Keratinocyte (primary cell): Measurements from ENCODE around the gene GLIS2. TPM values are rescaled to one million over a fixed set of nuclear protein-coding genes. Genes with fewer than 3 reads are reported as not detected.

Experiments
- DNase-seq: peaks from one replicate; pipeline ENCODE4 v3.0.0-alpha.2; 2011; ENCODE audit warnings: low read depth, missing footprints, low spot score
- FAIRE-seq: peaks from 2 replicates; lab custom pipeline; 2011; peaks lifted over from hg19 to GRCh38; lab: Jason Lieb, UNC
- H2AFZ ChIP-seq: 2 replicates; pipeline ENCODE4 v1.6.0; 2012; ENCODE audit warnings: low read length, control low read depth, inconsistent platforms; ENCODE audit not compliant: control insufficient read depth
- H3K27ac ChIP-seq: 2 replicates; pipeline ENCODE4 v1.5.1; 2011; ENCODE audit warnings: low read length; ENCODE audit not compliant: control insufficient read depth, insufficient read depth
- H3K27me3 ChIP-seq: 3 replicates; pipeline ENCODE4 v1.6.0; 2011; ENCODE audit warnings: low read length; ENCODE audit not compliant: control insufficient read depth, insufficient read depth; ENCODE audit errors: extremely low read depth
- H3K36me3 ChIP-seq, 2 experiments: 2 replicates in 1 of 2; 3 replicates in 1 of 2; pipeline ENCODE4 v1.5.1; 2011; ENCODE audit warnings: low read length in 2 of 2, mild to moderate bottlenecking in 1 of 2; ENCODE audit not compliant: control insufficient read depth in 2 of 2, insufficient read depth in 2 of 2; ENCODE audit errors: extremely low read depth in 1 of 2
- H3K4me1 ChIP-seq: 3 replicates; pipeline ENCODE4 v1.5.1; 2011; ENCODE audit warnings: low read length; ENCODE audit not compliant: control insufficient read depth, insufficient read depth; ENCODE audit errors: extremely low read depth
- H3K4me2 ChIP-seq: 3 replicates; pipeline ENCODE4 v1.6.0; 2011; ENCODE audit warnings: low read depth, low read length; ENCODE audit not compliant: control insufficient read depth, insufficient read depth; ENCODE audit errors: extremely low read depth
- H3K4me3 ChIP-seq, 3 experiments: fragments of 200-600 bp in 1 of 3; sonication (generic) in 1 of 3; 2 replicates in 2 of 3; 3 replicates in 1 of 3; pipeline ENCODE4 v1.5.1; 2011 to 2016; ENCODE audit warnings: low read length in 3 of 3, mild to moderate bottlenecking in 3 of 3, control low read depth in 2 of 3, inconsistent platforms in 1 of 3, low read depth in 1 of 3, mixed read lengths in 1 of 3, mixed run types in 1 of 3, moderate library complexity in 1 of 3; ENCODE audit not compliant: control insufficient read depth in 2 of 3, insufficient read depth in 2 of 3; ENCODE audit errors: extremely low read depth in 1 of 3
- H3K79me2 ChIP-seq: 2 replicates; pipeline ENCODE4 v1.6.0; 2012; ENCODE audit warnings: low read length; ENCODE audit not compliant: control insufficient read depth, insufficient read depth
- H3K9ac ChIP-seq: 3 replicates; pipeline ENCODE4 v1.6.0; 2011; ENCODE audit warnings: low read length; ENCODE audit not compliant: control insufficient read depth, insufficient read depth; ENCODE audit errors: extremely low read depth
- H3K9me1 ChIP-seq: 3 replicates; pipeline ENCODE4 v1.6.0; 2011; ENCODE audit warnings: low read length; ENCODE audit not compliant: control insufficient read depth, insufficient read depth; ENCODE audit errors: extremely low read depth
- H3K9me3 ChIP-seq: 2 replicates; pipeline ENCODE4 v1.5.1; 2012; ENCODE audit warnings: low read depth, low read length; ENCODE audit not compliant: control insufficient read depth
- H4K20me1 ChIP-seq: 3 replicates; pipeline ENCODE4 v1.6.0; 2011; ENCODE audit warnings: low read length; ENCODE audit not compliant: control insufficient read depth, insufficient read depth; ENCODE audit errors: extremely low read depth
- CTCF ChIP-seq, 3 experiments: IDR thresholded peaks in 1 of 3; conservative IDR thresholded peaks in 1 of 3; optimal IDR thresholded peaks in 1 of 3; 2 replicates in 2 of 3; 3 replicates in 1 of 3; pipeline versions ENCODE3 to v1.5.1; 2011; ENCODE audit warnings: low read length in 3 of 3, mild to moderate bottlenecking in 3 of 3, moderate library complexity in 2 of 3, control low read depth in 1 of 3, inconsistent platforms in 1 of 3; ENCODE audit not compliant: insufficient read depth in 2 of 3; ENCODE audit errors: extremely low read depth in 1 of 3
- EZH2 ChIP-seq: IDR thresholded peaks from one replicate; pipeline ENCODE4 v1.6.1; 2012; ENCODE audit warnings: inconsistent platforms, mild to moderate bottlenecking, low read length, moderate library complexity
- dilution Hi-C: fragments of 300-500 bp; cut with MboI; formaldehyde crosslinking; loops from one replicate; pipeline ENCODE4 v1.7.0; 2020; ENCODE audit warnings: low sequenced_read_pairs; ENCODE audit not compliant: extremely low pct_ligation_motif_present
- polyA plus RNA-seq, 5 experiments: library from polyadenylated mRNA; depleted of rRNA in 3 of 5; stranded (reverse) in 3 of 5; stranded (forward) in 1 of 5; unstranded in 1 of 5; fragments of >200 nt; gene quantifications; 1 replicate in 1 of 5; 2 replicates in 3 of 5; 3 replicates in 1 of 5; pipeline versions ENCODE4 v1.2.1 to v1.2.3, GENCODE V29; 2011 to 2012; ENCODE audit warnings: missing spikeins in 2 of 5, low read depth in 1 of 5, low replicate concordance in 1 of 5

The GLIS2 gene
- polyA plus RNA-seq, 1 donor (not counting 4 experiments of a cell fraction or from before 2014, with no cell fraction given), result 0.63 TPM

GRCh38 chr16:4349332-4349731 lies 33.5 kb downstream of the GLIS2 start:
- no peak for FAIRE-seq
- TF ChIP-seq CTCF (optimal IDR thresholded peaks at IDR 0.05 in 1 of 3, IDR thresholded peaks at IDR 0.05 in 1 of 3, conservative IDR thresholded peaks at IDR 0.05 in 1 of 3; ENCODE audit: extremely low read depth in 1 of 3, insufficient read depth in 2 of 3, low read length in 3 of 3), result no peak
- no peak for TF ChIP-seq EZH2
- H3K79me2 ChIP-seq, result peaks cover 54% of the 10 kb centered on the region

GRCh38 chr16:4350365-4350786 lies 34.5 kb downstream of the GLIS2 start:
- no peak for FAIRE-seq
- Histone ChIP-seq H3K9ac (peak overlapping the region; percentile 86), H3K9me3 (no peaks in the 10 kb centered on the region), H3K4me2 (peak overlapping the region; percentile 70), H3K4me1 (peaks cover 13% of the 10 kb centered on the region), H3K79me2 (peaks cover 48% of the 10 kb centered on the region), H3K36me3 (peaks cover 3 to 11% of the 10 kb centered on the region in 2 experiments), H4K20me1 (peaks cover 8% of the 10 kb centered on the region), H2AFZ (peak overlapping the region; percentile 43), H3K9me1 (no peaks in the 10 kb centered on the region), H3K27me3 (no peaks in the 10 kb centered on the region), H3K27ac (peak overlapping the region; percentile 58), H3K4me3 (peak overlapping the region; percentile 61 to 80 (median 74))
- TF ChIP-seq EZH2 (no peak), CTCF (optimal IDR thresholded peaks at IDR 0.05 in 1 of 3, IDR thresholded peaks at IDR 0.05 in 1 of 3, conservative IDR thresholded peaks at IDR 0.05 in 1 of 3; ENCODE audit: extremely low read depth in 1 of 3, insufficient read depth in 2 of 3, low read length in 3 of 3) (no peak)
- no peak for DNase-seq
- dilution Hi-C loops, result no loop called here

More at GRCh38 chr16:4349332-4349731, 33.5 kb downstream of the GLIS2 start:
- Histone ChIP-seq H3K9ac (no peak overlapping the region), H3K27ac (no peak overlapping the region), H3K4me1 (peaks cover 13% of the 10 kb centered on the region), H2AFZ (no peak overlapping the region), H3K4me2 (peak overlapping the region; percentile 70), H3K27me3 (no peaks in the 10 kb centered on the region), H3K9me3 (no peaks in the 10 kb centered on the region), H3K9me1 (no peaks in the 10 kb centered on the region), H3K4me3 (peak overlapping the region in 1 of 3 experiments; percentile 3), H3K36me3 (peaks cover 3 to 9% of the 10 kb centered on the region in 2 experiments), H4K20me1 (peaks cover 13% of the 10 kb centered on the region)
- DNase-seq, result no peak
- dilution Hi-C loops, result no loop called here
